ENCODE results near the gene POU6F2. TPM values are rescaled to one million over a fixed set of nuclear protein-coding genes. Genes with fewer than 3 reads are reported as not detected.

POU6F2 gene
- total RNA-seq, 1 experiment from 2014 or later: not detected

GRCh38 chr7:39493934-39494333, 516.2 kb downstream of the POU6F2 start:
- Histone ChIP-seq H3K36me3 (ENCODE audit: insufficient read depth, low read length, poor library complexity, severe bottlenecking) (no peaks in the 10 kb centered on the region), H3K4me1 (ENCODE audit: insufficient read depth, low read length, poor library complexity, severe bottlenecking) (no peaks in the 10 kb centered on the region), H3K4me3 (ENCODE audit: low read depth, low read length, poor library complexity, severe bottlenecking) (no peak overlapping the region), H3K27ac (ENCODE audit: low read depth, low read length, poor library complexity, severe bottlenecking) (no peak overlapping the region), H3K9me3 (ENCODE audit: low read depth, low read length, poor library complexity, severe bottlenecking) (no peaks in the 10 kb centered on the region), H3K27me3 (replicated peaks; ENCODE audit: insufficient read depth, low read depth, low read length, poor library complexity) (peaks cover 20% of the 10 kb centered on the region)
- intact Hi-C loops (cut with micrococcal nuclease; ENCODE audit: unreplicated experiment): no loop called here
- DNase-seq (ENCODE audit: low spot score): no peak
- TF ChIP-seq CTCF (conservative IDR thresholded peaks at IDR 0.05; ENCODE audit: low read depth, low read length) (no peak), EZH2 (IDR thresholded peaks at IDR 0.05; ENCODE audit: borderline replicate concordance, low read depth, low read length, poor library complexity, severe bottlenecking) (no peak)
- CTCF ChIA-PET: no interaction called here
- BruUV-seq (replicated peaks): no TSS peak
- POLR2A ChIA-PET (ENCODE audit: low non-redundant PET): no interaction called here

GRCh38 chr7:39501358-39501757, 523.6 kb downstream of the POU6F2 start:
- TF ChIP-seq EZH2 (IDR thresholded peaks at IDR 0.05; ENCODE audit: borderline replicate concordance, low read depth, low read length, poor library complexity, severe bottlenecking) (no peak), CTCF (conservative IDR thresholded peaks at IDR 0.05; ENCODE audit: low read depth, low read length) (no peak)
- no peaks in the 10 kb centered on the region for H3K4me1 ChIP-seq (ENCODE audit: insufficient read depth, low read length, poor library complexity, severe bottlenecking)
- no peaks in the 10 kb centered on the region for H3K36me3 ChIP-seq (ENCODE audit: insufficient read depth, low read length, poor library complexity, severe bottlenecking)
- intact Hi-C loops (cut with micrococcal nuclease; ENCODE audit: unreplicated experiment): no loop called here
- no peaks in the 10 kb centered on the region for H3K9me3 ChIP-seq (ENCODE audit: low read depth, low read length, poor library complexity, severe bottlenecking)
- ChIA-PET POLR2A (ENCODE audit: low non-redundant PET) (no interaction called here), CTCF (no interaction called here)
- no peaks in the 10 kb centered on the region for H3K27me3 ChIP-seq (replicated peaks; ENCODE audit: insufficient read depth, low read depth, low read length, poor library complexity)
- H3K27ac ChIP-seq (ENCODE audit: low read depth, low read length, poor library complexity, severe bottlenecking): no peak overlapping the region
- no peak for DNase-seq (ENCODE audit: low spot score)
- BruUV-seq (replicated peaks): no TSS peak
- H3K4me3 ChIP-seq (ENCODE audit: low read depth, low read length, poor library complexity, severe bottlenecking): no peak overlapping the region

- Histone ChIP-seq H3K36me3 (ENCODE audit: insufficient read depth, low read length, poor library complexity, severe bottlenecking) (no peaks in the 10 kb centered on the region), H3K4me3 (ENCODE audit: low read depth, low read length, poor library complexity, severe bottlenecking) (no peak overlapping the region), H3K9me3 (ENCODE audit: low read depth, low read length, poor library complexity, severe bottlenecking) (no peaks in the 10 kb centered on the region), H3K4me1 (ENCODE audit: insufficient read depth, low read length, poor library complexity, severe bottlenecking) (no peaks in the 10 kb centered on the region), H3K27ac (ENCODE audit: low read depth, low read length, poor library complexity, severe bottlenecking) (no peak overlapping the region), H3K27me3 (replicated peaks; ENCODE audit: insufficient read depth, low read depth, low read length, poor library complexity) (no peaks in the 10 kb centered on the region)
- TF ChIP-seq EZH2 (IDR thresholded peaks at IDR 0.05; ENCODE audit: borderline replicate concordance, low read depth, low read length, poor library complexity, severe bottlenecking) (no peak), CTCF (conservative IDR thresholded peaks at IDR 0.05; ENCODE audit: low read depth, low read length) (no peak)
- peak; percentile 45 for DNase-seq (ENCODE audit: low spot score)
- CTCF ChIA-PET: no interaction called here
- BruUV-seq (replicated peaks): no TSS peak
- intact Hi-C loops (cut with micrococcal nuclease; ENCODE audit: unreplicated experiment): no loop called here
- POLR2A ChIA-PET (ENCODE audit: low non-redundant PET): no interaction called here
These were observed 527.3 kb downstream of the POU6F2 start for GRCh38 chr7:39504963-39505362.

Data from A673 (cell line).